Omental fat pad (tissue), 4 donors: ENCODE measurements around the gene TMEM88. TPM values are rescaled to one million over a fixed set of nuclear protein-coding genes. Genes with fewer than 3 reads are reported as not detected.

Experiments
- ATAC-seq: fragments of 150-250 bp; one replicate; pipeline ENCODE4 v1.9.1; 2016; ENCODE audit warnings: mild to moderate bottlenecking, moderate library complexity; ENCODE audit not compliant: low FRiP score
- DNase-seq: peaks from one replicate; pipeline ENCODE4 v3.0.0-alpha.2; 2019; ENCODE audit warnings: low spot score
- total RNA-seq, 4 donors: library from RNA; depleted of rRNA; stranded (reverse); fragments of >200 nt; gene quantifications; one replicate each; pipeline ENCODE4 v1.1.0, GENCODE V29; 2016
- TF ChIP-seq, protein P1 (sequence below), 3 donors: fragments of 450-650 bp; IDR thresholded peaks; one replicate each; pipeline ENCODE4 v1.5.1; 2016 to 2017; ENCODE audit warnings: antibody characterized with exemption in 3 of 3, mild to moderate bottlenecking in 3 of 3, moderate library complexity in 2 of 3

TMEM88 gene
- total RNA-seq, 4 donors from 2014 or later, result 20.2 to 99.9 (median 24.6) TPM

DNA sequence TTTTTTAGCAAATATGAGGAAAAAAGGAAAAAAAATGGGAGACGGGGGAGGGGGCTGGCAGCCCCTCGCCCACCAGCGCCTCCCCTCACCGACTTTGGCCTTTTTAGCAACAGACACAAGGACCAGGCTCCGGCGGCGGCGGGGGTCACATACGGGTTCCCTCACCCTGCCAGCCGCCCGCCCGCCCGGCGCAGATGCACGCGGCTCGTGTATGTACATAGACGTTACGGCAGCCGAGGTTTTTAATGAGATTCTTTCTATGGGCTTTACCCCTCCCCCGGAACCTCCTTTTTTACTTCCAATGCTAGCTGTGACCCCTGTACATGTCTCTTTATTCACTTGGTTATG, 1.2 kb upstream of the TMEM88 start:
- DNase-seq (no peak), ATAC-seq (no peak)
- TF ChIP-seq, protein P1, sequence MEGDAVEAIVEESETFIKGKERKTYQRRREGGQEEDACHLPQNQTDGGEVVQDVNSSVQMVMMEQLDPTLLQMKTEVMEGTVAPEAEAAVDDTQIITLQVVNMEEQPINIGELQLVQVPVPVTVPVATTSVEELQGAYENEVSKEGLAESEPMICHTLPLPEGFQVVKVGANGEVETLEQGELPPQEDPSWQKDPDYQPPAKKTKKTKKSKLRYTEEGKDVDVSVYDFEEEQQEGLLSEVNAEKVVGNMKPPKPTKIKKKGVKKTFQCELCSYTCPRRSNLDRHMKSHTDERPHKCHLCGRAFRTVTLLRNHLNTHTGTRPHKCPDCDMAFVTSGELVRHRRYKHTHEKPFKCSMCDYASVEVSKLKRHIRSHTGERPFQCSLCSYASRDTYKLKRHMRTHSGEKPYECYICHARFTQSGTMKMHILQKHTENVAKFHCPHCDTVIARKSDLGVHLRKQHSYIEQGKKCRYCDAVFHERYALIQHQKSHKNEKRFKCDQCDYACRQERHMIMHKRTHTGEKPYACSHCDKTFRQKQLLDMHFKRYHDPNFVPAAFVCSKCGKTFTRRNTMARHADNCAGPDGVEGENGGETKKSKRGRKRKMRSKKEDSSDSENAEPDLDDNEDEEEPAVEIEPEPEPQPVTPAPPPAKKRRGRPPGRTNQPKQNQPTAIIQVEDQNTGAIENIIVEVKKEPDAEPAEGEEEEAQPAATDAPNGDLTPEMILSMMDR (IDR thresholded peaks at IDR 0.05), result no peak

DNA sequence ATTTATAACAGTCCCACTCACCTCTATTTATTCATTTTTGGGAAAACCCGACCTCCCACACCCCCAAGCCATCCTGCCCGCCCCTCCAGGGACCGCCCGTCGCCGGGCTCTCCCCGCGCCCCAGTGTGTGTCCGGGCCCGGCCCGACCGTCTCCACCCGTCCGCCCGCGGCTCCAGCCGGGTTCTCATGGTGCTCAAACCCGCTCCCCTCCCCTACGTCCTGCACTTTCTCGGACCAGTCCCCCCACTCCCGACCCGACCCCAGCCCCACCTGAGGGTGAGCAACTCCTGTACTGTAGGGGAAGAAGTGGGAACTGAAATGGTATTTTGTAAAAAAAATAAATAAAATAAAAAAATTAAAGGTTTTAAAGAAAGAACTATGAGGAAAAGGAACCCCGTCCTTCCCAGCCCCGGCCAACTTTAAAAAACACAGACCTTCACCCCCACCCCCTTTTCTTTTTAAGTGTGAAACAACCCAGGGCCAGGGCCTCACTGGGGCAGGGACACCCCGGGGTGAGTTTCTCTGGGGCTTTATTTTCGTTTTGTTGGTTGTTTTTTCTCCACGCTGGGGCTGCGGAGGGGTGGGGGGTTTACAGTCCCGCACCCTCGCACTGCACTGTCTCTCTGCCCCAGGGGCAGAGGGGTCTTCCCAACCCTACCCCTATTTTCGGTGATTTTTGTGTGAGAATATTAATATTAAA, 638 bp upstream of the TMEM88 start:
- no peak for DNase-seq
- TF ChIP-seq, protein P1 (IDR thresholded peaks at IDR 0.05), result no peak
- ATAC-seq, result no peak

DNA sequence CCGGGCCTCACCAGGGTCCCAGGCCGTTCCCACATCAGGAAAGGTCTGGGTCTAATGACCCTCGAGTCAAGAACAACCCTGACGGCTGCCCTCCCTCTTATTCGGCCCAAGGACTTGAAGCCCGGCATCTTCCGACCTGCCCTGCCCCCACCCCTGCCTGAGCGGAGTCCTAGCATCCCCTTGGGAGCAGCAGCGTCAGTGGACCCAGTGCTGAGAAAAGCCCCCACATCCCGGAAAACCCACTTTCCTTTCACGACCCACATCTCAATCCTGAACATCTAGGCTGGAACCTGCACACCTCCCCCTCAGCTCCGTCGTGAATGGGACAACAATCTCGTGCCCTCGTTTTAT, 769 bp downstream of the TMEM88 start:
- no peak for DNase-seq
- ATAC-seq, result no peak
- TF ChIP-seq, protein P1 (IDR thresholded peaks at IDR 0.05), result no peak

DNA sequence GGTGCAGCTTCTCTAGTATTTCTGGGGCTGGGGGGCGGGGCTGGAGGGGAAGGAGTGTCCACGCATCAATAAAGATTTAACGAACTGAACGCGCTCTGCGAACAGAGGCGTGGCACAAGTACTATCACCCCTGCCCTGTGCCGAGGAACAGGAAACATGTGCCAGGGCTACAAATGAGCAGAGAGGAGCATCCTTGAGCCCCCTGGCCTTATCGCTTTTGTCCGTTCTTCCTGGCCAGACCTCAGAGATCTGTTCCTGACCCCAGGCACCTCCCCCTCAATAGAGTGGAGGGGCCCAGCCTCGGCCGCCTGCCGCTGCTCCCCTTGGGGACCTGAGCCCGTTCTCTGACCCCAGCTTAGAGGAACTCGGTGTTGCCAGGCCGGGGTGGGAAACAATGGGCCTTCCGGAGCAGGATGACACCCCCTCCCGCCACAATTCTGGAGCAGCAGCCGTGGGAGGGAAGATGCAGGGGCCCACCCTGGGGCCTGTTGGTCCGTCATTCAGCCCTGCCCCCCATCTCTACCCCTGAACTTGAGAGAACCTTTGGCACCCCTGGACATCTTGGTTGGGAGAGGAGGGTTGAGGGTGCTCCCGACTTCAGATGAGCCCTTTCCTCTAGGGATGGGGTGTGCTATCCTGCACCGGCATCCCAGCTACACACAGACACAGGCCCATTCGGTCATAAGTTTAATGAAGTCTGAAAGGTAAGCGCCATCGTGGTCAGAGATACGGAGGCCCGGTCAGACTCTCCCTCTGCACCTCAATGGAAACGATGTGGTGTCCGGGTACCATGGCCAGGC, 1.3 kb downstream of the TMEM88 start:
- TF ChIP-seq, protein P1 (IDR thresholded peaks at IDR 0.05), result no peak
- ATAC-seq, result peak; percentile 1
- no peak for DNase-seq

DNA sequence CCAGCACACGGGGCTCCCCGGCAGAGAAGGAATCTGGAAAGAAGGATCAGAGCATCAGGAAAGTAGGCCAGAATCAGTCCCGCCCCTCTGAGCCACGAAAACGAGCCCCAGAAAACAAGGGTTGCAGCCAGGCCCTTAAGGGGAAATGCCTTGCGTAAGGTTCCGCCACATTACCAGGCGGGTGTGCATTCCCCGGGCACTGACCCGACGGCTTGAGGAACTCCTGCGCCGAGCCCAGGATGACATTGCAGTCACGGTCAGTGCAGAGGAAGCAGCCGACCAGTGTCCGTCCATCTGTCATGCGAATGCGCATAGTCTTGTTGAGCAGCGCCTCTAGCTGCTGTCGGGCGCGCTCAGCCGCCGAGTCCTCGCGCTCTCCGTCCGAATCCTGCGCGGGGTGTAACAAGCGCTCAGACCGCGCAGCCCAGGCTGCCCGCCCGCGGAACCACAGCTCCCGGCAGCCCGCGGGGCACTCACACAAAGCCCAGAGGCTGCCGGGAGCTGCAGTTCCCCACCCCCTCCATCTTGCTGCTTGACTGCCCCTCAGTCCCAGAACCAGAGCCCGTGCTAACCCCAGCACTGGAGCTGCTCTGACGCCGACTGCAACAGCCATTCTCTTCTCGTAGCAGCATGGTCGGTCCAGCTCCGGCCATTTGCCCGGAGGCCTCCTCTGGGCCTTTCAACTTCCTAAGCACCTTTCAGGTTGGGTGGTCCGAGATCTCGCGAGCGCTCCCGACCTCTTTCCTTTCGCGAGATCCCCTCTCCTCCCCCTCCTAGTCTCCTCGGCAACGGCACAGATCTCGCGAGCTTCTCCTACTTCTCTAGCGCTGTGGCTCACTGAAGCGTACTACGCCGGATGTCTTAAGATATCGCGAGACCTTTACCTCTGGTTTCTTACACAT, 2.2 kb downstream of the TMEM88 start, which contains the start of gene NAA38:
Gene NAA38 (minus strand): TSS at position 749 of the 902 bp plus-strand sequence. CDS start 96 bp downstream, at position 653.
- DNase-seq (peak; percentile 91), ATAC-seq (peak; percentile 71)
- TF ChIP-seq, protein P1 (IDR thresholded peaks at IDR 0.05), result no peak

DNA sequence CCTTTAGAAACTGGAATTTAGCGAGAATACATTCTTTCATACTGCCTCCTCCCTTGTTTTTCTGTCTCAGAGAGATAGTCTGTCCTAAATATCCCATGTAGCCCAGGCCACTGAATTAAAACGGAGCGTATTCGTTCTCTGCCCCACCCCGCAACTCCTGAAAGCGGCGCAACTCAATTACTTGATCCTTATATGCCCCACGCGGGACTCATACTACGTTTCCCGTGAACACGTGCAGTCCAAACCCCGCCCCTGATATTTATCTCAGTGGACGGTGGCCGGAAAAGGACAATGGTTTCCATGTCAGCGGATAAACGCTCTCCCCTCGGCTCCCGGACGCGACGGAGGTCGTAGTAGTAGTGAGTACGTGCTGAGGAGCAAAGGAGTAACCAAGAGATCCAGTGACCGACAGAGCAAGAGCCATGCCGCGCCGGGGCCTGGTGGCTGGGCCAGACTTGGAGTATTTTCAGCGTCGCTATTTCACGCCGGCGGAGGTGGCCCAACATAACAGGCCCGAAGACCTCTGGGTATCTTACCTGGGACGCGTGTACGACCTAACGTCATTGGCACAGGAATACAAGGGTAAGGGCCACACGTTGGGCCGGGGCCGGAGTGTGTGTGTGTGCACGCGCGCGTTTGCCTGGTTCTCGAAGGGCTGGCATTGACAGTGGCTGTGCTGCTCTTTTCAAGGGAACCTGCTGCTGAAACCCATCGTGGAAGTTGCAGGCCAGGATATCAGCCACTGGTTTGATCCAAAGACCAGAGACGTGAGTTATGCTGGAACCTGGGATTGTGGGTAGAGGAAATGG, 3.1 kb downstream of the TMEM88 start, which contains the start of gene CYB5D1:
Gene CYB5D1 (plus strand): TSS at position 291 of the 809 bp plus-strand sequence. CDS start 132 bp downstream, at position 423.
- TF ChIP-seq, protein P1 (IDR thresholded peaks at IDR 0.05), result no peak
- ATAC-seq (peak; percentile 44), DNase-seq (peak; percentile 83)
